HG03097 (cell line): ENCODE data around the gene GP1BB.

ENCODE experiments used
- ATAC-seq: cut with Tn5 transposase; IDR thresholded peaks from one replicate; pipeline ENCODE4 v1.9.1; 2021; ENCODE audit not compliant: unreplicated experiment, low FRiP score

The GP1BB gene

GRCh38 chr22:19753996-19754700 is 30.8 kb downstream of the GP1BB start:
- no peak for ATAC-seq

GRCh38 chr22:19754701-19755144 is 31.4 kb downstream of the GP1BB start:
- no peak for ATAC-seq

GRCh38 chr22:19755145-19755710 is 31.9 kb downstream of the GP1BB start:
- ATAC-seq, result no peak

DNA sequence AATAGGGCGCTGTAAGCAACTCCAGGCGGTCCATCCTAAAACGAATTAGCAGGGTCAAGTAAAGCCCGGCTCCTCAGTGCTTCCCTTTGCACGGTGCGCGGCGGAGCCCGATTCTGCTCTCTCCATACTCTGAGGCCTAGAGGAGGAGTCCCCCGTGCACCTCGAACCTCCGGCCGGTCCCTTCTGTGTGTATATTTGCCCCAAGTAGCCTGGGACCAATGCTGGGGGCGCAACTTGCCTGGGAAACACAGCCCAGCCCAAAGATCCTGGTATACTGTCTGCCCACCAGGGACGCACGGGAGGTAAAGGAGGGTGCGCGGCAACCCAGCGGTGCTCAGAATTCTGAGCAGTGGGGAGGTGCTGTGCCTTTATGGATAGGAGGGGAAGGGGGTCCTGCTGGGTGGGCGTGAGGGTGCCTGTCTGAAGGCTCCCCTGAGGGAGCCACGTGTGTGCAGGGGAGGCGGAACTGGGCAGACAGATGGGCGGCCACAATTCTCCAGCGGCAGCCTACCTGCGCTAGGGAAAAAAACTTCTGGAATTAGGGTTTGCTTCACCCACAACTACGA is 32.5 kb downstream of the GP1BB start:
- ATAC-seq, result no peak

DNA sequence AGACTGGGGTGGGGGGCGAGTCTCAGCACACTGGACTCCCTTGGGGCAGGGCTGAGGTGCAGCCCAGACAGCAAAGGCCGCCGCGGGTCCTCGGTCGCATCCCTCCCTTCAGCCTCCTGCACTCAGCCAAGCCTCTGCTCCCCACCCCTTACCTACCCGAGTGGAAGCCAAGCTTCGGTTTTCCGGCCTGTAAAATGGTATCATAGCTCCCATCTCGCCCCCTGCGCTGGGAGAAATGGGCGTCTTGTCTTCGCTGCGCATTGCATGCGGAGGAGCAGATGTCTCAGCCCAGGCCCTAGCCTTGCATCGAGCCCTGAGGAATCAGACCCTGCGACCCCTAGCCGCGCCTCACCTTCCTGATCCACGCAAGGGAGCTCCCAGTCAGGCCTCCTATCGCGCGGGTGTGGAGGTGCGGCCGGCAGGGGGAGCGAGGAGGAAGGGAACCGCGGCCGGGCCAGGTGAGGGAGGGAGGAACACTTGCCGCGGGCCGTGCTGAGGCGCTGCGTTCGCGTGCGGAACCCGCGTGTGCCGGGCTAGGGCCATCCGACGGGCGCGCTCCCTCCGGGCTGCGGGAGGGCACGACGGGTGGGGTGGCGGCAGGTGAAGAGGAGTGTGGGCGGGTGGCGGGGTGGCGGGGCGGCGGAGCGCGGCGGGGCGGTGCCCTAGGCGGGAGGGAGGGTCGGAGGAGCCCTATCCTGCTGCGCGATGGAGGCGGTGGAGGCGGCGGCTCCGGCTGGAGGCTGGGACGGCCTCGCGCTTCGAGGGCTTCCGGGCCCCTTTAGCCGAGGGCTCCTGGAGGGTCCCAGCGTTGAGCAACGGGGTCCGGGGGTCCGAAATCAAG is 33.2 kb downstream of the GP1BB start:
- ATAC-seq, result no peak

DNA sequence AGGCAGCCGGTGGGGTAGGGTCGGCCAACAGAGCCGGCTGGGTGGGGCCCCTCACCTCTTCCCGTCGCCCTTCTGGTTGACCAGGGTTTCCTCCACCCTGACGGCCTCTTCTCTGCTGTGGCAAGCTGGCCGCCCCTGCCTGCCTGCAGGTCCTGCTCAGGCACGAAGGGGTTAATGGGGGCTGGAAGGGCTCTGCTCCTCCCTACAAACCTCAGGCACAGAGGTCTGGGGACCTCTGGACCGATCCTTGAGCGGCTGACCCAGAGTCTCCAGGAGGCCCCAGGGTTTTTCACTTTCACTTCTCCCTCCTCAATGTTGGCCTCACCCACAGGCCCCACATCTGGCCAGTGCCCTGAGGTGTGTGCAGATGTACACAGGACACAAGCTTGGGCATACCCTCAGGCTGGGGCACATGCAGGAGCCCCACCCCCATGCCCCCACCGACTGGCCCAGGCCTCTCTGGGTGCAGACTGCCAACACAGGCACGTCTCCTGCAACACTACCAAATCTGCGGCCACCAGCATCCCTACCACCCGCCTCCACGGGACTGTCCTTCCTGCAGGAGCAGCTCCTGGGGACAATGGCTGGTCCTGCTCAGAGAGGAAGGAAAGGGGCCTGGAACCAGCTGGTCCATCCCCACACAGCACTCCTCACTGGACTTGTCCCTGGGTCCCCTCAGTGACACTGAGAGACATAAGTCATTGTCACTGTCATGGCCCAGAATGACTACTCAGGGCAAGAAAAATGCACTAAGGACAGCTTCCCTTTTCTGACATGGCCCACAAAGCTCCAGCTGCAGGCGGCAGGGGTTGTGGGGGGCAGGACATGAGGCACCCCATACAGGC is 34.0 kb downstream of the GP1BB start:
- no peak for ATAC-seq

- ATAC-seq, result no peak
Measured at GRCh38 chr22:19757985-19758895, 34.9 kb downstream of the GP1BB start.

DNA sequence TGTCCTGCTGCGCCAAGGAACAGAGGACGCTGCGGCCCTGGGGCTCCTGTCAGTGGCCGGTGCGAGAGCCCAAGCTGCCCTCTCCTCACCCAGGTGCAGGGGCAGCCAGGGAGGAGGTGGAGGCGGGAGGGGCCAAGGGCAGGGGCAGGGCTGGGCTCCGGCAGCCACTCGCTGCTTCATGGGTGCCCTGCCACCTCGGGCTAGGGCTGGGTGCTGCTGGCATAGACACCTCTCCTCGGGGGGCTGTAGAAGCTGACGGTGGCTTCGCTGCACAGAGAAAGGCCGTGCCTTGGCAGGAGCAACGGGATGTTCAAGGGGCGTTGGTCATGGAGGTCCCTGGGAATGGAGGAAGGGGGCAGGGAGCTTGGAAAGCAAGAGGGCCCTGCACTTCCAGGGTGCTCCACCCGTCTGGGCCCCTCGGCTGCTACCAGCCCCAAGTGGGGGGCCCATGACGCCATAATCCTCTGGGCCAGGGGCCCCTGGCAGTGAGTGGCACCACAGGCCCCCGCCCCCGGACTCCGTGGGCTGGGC is 35.6 kb downstream of the GP1BB start:
- ATAC-seq, result no peak

DNA sequence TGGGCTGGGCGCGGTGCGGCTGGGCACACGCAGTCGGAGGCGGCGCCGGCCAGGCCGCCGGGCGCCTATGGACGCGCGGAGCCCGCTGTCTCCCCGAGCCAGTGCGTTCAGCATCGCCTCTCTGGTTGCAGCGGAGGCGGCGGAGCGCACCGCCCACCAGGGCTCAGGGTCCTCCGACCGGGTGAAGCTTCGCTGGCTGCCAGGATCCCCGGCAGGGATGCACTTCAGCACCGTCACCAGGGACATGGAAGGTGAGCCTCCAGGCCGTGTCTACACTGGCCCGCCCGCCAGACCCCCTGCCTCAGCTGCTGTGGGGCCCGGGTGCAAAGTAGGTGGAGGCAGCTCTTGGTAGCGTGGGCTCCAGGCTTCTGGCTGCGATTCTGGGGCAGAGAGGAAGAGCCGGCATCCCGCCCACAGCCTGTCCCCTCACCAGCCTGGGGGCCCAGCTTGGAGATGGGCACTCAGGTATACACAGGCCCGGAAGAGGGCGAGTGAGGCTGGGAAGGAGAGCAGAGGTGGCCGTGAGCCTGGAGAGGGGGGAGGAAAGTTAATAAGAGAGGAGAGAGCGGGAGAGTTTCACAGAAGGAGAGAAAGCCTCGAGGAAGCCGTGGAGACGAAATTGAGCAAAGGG is 36.2 kb downstream of the GP1BB start:
- ATAC-seq, result no peak

DNA sequence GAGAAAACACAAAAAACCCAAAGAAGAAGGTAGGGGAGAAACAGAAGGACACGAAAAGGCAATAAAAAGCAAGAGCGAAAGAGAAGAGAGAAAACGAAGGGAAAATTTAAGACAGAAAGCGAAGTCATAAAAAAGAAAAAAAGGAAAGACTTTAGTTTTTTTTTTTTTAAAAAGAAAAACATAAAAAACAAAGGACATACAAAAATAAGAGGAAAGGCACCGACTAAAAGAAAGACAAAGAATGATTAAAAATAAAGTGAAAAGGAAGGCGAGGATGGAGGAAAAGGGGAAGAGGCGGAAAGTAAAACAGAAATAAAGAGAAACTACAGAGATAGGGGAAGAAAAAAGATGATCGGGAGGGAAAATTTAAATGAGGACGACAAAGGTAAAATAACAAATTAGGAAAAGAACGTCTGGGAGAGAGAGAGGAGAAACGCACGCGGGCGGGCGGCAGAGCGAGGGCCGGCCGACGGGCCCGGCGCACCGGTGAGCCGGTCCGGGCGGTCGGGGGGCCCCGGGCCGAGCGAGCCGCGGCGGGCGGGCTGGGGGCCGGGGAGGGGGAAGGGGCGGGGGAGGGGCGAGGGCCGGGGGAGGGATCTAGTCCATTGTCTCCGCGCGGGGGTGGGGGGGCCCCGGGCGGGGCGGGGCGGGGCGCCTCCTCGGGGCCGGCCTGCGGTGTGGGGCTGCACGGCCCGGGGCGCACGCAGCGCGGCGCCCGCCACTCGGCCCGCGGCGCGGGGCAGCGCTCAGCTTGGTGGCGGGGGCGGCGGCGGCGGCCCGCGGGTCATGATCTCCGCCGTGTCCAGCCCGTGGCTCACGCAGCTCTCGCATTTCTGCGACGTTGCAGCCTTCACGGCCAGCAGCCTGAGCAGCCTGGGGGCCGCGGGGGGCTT is 37.0 kb downstream of the GP1BB start, which contains the start of gene TBX1:
TSS of gene TBX1 (plus strand) at position 721 of the 893 bp plus-strand sequence. CDS start at position 787, 66 bp downstream.
- ATAC-seq, result no peak

- ATAC-seq, result no peak
Measured at GRCh38 chr22:19760951-19761724, 37.8 kb downstream of the GP1BB start.

- no peak for ATAC-seq
Measured at GRCh38 chr22:19761725-19762567, 38.6 kb downstream of the GP1BB start.

- no peak for ATAC-seq
Measured at GRCh38 chr22:19762568-19763457, 39.5 kb downstream of the GP1BB start.

GRCh38 chr22:19763458-19764298 is 40.3 kb downstream of the GP1BB start:
- no peak for ATAC-seq
